ENCODE results near the gene KRTAP4-2. TPM values are rescaled to one million over a fixed set of nuclear protein-coding genes. Genes with fewer than 3 reads are reported as not detected.
A peak's percentile ranks its signal among the peaks of the same experiment; 100 is the strongest.
"Not testable (repeated sequence)": the region's sequence is repeated elsewhere in the genome, so short reads cannot be mapped to it uniquely, and the experiment has no call there.

Gene KRTAP4-2
- total and polyA plus RNA-seq, 2 donors from 2014 or later: not detected

GRCh38 chr17:41140360-41141131, 37.5 kb downstream of the KRTAP4-2 start, which contains the start of gene KRTAP4-6:
Gene KRTAP4-6 (minus strand): TSS chr17:41140544. CDS start chr17:41140487, 57 bp downstream.
- H3K27ac ChIP-seq (ENCODE audit: low read depth in 2 of 2, low read length in 2 of 2): no peak within 1 kb of the TSS
- H3K9me3 ChIP-seq (ENCODE audit: control insufficient read depth in 2 of 3, insufficient read depth in 1 of 3, low read length in 3 of 3): peaks cover 0 to 9% (median 2%) of the 10 kb centered on the region in 3 donors
- no peaks in the 10 kb centered on the region for H3K4me1 ChIP-seq (ENCODE audit: control insufficient read depth in 2 of 3, insufficient read depth in 2 of 3, low read depth in 1 of 3, low read length in 3 of 3)
- no peak within 1 kb of the TSS for H3K9ac ChIP-seq (ENCODE audit: low read length in 3 of 3)
- intact Hi-C loops (cut with DNase I): no loop called here
- no peaks in the 10 kb centered on the region for H3K36me3 ChIP-seq (ENCODE audit: control insufficient read depth in 2 of 3, insufficient read depth in 3 of 3, low read length in 3 of 3)
- TF ChIP-seq CTCF (IDR thresholded peaks at IDR 0.05; ENCODE audit: borderline replicate concordance, extremely low read depth, insufficient read depth): no peak
- DNase-seq (no peak), FAIRE-seq (no peak)
- H3K27me3 ChIP-seq (ENCODE audit: control insufficient read depth, insufficient read depth, low read length): no peaks in the 10 kb centered on the region
- H3K4me3 ChIP-seq (ENCODE audit: low read length in 3 of 3): no peak within 1 kb of the TSS

DNA sequence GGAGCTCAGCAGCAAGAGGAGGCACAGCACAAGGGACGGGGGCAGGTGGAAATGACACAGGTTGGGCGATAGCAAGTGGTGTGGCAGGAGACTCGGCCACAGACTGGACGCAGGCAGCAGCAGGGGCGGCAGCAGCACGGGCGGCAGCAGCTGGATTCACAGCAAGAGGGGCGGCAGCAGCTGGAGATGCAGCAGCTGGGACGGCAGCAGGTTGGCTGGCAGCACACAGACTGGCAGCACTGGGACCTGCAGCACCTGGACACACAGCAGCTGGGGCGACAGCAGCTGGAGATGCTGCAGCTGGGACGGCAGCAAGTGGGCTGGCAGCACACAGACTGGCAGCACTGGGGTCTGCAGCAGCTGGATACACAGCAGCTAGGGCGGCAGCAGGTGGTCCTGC, 38.2 kb downstream of the KRTAP4-2 start:
- H3K9ac ChIP-seq (ENCODE audit: low read length in 3 of 3); H3K27me3 ChIP-seq (ENCODE audit: control insufficient read depth, insufficient read depth, low read length); H3K4me3 ChIP-seq (ENCODE audit: low read length in 3 of 3); FAIRE-seq; H3K27ac ChIP-seq (ENCODE audit: low read depth in 2 of 2, low read length in 2 of 2); H3K9me3 ChIP-seq (ENCODE audit: control insufficient read depth in 2 of 3, insufficient read depth in 1 of 3, low read length in 3 of 3); intact Hi-C loops (cut with DNase I); H3K4me1 ChIP-seq (ENCODE audit: control insufficient read depth in 2 of 3, insufficient read depth in 2 of 3, low read depth in 1 of 3, low read length in 3 of 3); H3K36me3 ChIP-seq (ENCODE audit: control insufficient read depth in 2 of 3, insufficient read depth in 3 of 3, low read length in 3 of 3): not testable (repeated sequence)
- peak in 1 of 5 donors; percentile 71 for DNase-seq

DNA sequence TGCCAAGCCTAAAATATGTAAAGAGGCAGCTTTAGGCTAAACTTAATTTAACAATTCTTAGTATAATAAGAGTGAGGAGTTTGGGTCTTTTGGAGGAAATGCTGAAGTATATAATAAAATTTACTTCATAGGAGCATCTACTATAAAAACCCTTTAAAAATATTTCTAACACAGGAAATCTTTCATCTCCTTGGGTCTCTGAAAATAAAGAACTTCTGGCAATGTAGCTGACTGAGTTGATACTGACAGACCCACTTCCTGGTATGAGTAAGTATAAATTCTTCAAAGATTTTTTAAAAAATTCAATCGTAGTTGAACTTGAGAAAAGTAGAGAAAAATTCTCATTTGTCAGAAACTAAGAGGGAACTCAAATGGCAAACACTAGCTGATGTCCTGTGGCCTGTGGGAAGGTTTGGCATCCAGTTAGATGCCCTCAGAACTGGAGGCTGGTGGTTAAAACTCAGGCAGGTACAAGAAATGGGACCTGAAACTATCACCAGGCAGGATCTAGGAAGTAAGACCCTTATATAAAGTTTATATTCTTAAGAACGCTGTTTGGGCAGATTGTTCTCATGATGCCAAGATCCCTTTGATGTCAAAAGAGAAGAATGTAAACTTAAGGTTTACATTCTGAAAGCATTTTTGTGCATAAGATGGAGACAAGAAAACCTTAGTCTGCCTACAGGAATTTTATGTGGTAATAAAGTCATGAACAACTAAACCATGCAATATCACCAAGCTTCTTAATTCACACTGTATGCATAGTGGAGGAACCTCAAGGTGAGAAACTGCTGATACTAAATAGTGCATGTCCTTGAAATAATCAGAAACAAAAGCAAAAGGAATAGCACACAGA, 43.9 kb downstream of the KRTAP4-2 start:
- Histone ChIP-seq H3K4me1 (ENCODE audit: control insufficient read depth in 2 of 3, insufficient read depth in 2 of 3, low read depth in 1 of 3, low read length in 3 of 3) (no peaks in the 10 kb centered on the region), H3K4me3 (ENCODE audit: low read length in 3 of 3) (no peak overlapping the region), H3K9me3 (ENCODE audit: control insufficient read depth in 2 of 3, insufficient read depth in 1 of 3, low read length in 3 of 3) (peaks cover 0 to 2% (median 2%) of the 10 kb centered on the region in 3 donors), H3K27ac (ENCODE audit: low read depth in 2 of 2, low read length in 2 of 2) (no peak overlapping the region), H3K27me3 (ENCODE audit: control insufficient read depth, insufficient read depth, low read length) (no peaks in the 10 kb centered on the region), H3K36me3 (ENCODE audit: control insufficient read depth in 2 of 3, insufficient read depth in 3 of 3, low read length in 3 of 3) (no peaks in the 10 kb centered on the region), H3K9ac (ENCODE audit: low read length in 3 of 3) (no peak overlapping the region)
- no peak for TF ChIP-seq CTCF (IDR thresholded peaks at IDR 0.05; ENCODE audit: borderline replicate concordance, extremely low read depth, insufficient read depth)
- FAIRE-seq (no peak), DNase-seq (no peak)
- intact Hi-C loops (cut with DNase I): no loop called here

DNA sequence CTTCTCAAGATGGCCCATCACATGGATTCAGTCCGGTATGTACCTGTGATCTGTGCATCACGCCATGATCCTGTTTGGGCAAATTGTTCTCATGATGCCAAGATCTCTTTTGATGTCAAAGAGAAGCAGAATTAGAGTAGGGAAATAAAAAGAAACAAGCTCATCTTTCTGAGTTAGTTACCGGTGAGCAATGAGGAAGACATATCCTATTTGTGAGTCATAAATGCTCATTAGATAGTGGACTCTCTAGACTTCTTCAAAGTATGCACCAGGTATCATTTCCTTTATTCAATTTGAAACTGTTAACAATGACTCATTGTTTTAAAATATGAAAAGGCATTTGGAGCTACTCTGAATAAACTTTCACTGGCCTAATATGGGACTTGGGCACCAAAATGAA, 46.0 kb downstream of the KRTAP4-2 start:
- intact Hi-C loops (cut with DNase I): no loop called here
- Histone ChIP-seq H3K4me3 (ENCODE audit: low read length in 3 of 3) (no peak overlapping the region), H3K4me1 (ENCODE audit: control insufficient read depth in 2 of 3, insufficient read depth in 2 of 3, low read depth in 1 of 3, low read length in 3 of 3) (no peaks in the 10 kb centered on the region), H3K36me3 (ENCODE audit: control insufficient read depth in 2 of 3, insufficient read depth in 3 of 3, low read length in 3 of 3) (no peaks in the 10 kb centered on the region), H3K27ac (ENCODE audit: low read depth in 2 of 2, low read length in 2 of 2) (no peak overlapping the region), H3K9ac (ENCODE audit: low read length in 3 of 3) (no peak overlapping the region), H3K27me3 (ENCODE audit: control insufficient read depth, insufficient read depth, low read length) (no peaks in the 10 kb centered on the region), H3K9me3 (ENCODE audit: control insufficient read depth in 2 of 3, insufficient read depth in 1 of 3, low read length in 3 of 3) (peaks cover 0 to 2% (median 0%) of the 10 kb centered on the region in 3 donors)
- DNase-seq (no peak), FAIRE-seq (no peak)
- no peak for TF ChIP-seq CTCF (IDR thresholded peaks at IDR 0.05; ENCODE audit: borderline replicate concordance, extremely low read depth, insufficient read depth)

All from kidney (tissue), 14 donors.